ENCODE measurements around the gene MRTFA. TPM values are rescaled to one million over a fixed set of nuclear protein-coding genes. Genes with fewer than 3 reads are reported as not detected.
"Not testable (repeated sequence)": the region's sequence is repeated elsewhere in the genome, so short reads cannot be mapped to it uniquely, and the experiment has no call there.

Gene MRTFA
- total RNA-seq, 1 donor from 2014 or later, result 32.6 TPM

DNA sequence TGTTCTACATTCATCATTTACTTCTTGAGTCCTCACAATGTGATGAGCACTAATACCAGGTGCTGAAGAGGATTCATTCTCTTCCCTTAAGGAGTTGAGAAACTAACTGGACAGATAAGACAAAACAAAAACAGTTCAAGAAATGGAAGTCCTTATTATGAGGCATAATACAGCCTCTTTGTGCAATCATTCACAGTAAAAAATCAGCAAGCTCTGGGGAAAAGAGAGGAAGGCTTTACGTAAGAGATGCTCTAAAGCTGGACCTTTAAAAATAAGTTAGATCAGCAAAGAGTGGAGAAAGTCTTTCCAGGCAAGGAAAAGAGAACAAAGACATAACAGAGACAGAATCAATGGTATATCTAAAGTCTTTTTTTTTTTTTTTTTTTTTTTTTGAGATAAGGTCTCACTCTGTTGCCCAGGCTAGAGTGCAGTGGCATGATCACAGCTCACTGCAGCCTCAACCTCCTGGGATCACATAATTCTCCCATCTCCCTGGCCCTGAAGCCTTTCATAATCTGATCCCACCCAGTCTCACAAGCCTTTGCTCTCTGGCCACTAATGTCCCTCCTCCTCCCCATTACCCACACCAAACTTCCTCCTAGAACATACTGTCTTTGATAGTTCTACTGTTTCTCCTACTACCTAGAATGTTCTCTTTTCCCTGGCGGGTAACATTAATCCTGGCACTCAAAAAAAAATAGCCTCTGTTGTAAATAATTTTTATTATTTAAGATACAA is 40.9 kb downstream of the MRTFA start:
- no peak for DNase-seq

DNA sequence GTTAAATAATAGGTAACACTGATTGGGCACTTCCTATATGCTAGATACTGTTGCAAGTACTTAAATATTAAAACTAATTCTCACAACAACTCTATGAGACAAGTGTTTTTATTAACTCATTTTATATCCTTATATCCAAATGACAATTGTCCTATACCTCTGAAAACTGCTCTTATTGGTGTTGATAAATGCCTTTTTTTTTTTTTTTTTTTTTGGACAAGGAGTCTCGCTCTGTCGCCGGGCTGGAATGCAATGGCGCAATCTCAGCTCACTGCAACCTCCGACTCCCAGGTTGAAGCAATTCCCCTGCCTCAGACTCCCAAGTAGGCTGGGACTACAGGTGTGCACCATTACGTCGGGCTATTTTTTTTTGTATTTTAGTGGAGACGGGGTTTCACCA is 41.6 kb downstream of the MRTFA start:
- no peak for DNase-seq

DNA sequence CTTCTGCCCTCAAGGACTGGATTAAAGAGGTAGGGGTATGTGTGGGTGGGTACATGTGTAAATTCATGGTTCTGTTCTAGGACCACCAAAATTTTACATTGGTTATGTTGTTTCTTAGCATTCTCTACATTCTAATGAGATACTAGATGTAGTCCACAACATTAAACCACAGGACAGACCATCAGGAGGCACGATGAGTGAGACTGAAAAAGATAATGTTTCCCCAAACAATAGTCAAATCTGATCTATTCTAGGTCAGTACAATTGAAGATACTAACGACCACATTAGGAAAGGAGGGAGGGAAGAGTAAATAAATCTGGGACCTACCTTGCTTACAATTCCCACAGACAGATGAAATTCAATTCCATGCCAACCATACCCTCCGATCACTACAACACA is 42.2 kb downstream of the MRTFA start:
- no peak for DNase-seq

DNA sequence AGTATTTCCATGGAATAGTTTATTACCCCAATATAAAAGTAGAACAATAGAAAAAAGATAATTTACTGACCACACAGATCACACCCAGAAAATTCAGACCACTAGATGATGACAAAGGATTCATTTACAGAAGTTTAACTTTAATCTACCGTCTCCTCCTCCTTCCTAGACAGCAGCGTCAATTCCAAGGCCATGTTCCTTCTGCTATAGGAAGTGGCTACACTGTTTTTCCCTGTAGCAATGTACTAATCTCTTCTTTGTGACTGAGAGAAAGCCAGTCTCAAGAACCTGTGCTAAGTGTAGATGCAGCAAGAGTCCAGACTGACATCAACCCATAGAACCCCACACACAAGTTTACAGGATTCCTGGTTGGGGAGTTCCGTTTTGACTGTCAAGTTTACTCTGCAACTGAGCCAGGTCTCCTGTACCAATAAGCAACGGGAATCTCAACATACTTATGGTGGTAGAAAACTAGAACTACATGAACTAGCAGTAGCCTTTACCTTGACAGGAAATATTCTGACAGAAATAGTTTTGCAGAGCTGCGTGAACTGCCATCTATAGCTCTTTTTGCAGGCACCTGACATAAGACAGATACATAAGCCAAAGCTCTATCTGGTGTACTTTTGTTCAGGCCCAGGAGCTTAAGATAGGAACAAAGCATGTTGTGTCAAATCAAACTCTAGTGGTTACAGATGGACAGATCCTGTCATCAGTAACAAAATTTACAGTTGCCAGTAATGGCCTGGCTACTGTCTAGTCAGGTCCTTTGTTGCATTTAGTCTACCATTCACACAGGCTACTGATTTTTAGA is 42.9 kb downstream of the MRTFA start:
- no peak for DNase-seq

DNA sequence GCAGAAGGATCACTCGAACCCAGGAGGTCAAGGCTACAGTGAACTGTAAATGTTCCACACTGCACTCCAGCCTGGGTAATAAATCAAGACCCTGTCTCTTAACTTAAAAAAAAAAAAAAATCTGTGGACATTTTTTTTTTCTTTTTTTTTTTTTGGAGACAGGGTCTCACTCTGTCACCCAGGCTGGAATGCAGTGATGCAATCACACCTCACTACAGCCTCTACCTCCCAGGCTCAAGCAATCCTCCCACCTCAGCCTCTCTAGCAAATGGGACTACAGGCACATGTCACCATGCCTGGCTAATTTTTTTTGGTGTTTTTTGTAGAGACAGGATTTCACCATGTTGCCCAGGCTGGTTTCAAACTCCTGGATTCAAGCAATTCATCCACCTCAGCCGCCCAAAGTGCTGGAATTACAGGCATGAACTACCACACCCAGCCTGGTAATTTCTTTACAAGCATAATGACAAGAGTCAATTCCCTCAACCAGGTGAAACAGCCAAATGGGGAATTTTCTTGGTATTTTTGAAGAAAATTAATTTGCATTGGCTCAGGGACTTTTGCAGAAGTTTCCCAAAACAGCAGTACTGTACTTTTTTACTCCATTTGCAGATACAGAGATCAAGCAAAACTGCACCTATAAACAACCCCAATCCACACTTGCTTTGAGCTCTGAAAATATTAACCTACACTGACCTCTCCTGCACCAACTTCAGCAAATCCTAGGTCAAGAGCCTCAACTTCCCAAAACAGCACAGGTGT is 44.0 kb downstream of the MRTFA start:
- DNase-seq, result no peak

DNA sequence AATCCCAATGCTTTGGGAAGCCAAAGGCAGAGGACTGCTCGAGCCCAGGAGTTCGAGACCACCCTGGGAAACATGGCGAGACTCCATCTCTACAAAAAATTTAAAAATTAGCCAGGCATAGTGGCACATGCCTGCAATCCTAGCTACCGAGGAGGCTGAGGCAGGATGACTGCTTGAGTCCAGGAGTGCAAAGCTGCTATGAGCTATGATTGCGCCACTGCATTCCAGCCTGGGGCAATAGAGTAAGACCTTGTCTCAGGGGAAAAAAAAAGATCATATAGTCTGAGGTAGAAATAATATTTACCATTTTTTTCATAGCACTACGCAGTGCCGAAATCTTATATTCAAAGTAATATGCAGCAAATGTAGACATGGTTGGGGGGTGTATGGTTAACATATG is 47.8 kb downstream of the MRTFA start:
- no peak for DNase-seq

DNA sequence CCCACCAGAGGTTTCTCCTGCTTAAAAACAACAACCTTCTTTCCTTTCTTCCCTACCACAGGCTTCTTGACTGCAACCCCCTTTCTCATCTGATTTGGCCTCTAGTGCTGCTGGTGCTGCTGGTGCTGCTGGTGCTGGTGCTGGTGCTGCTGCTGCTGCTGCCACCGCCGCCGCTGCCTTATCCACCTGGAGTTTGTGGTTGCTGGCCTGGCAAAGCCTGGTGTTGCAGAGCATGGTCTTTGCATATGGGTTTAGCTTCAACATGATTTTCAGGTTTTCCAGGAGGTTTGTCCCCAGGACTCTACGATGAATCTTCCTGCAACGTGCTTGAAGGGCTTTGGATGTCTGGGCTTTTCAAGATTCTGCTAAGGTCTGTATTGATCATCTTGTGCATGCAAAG is 49.7 kb downstream of the MRTFA start:
- DNase-seq, result no peak

DNA sequence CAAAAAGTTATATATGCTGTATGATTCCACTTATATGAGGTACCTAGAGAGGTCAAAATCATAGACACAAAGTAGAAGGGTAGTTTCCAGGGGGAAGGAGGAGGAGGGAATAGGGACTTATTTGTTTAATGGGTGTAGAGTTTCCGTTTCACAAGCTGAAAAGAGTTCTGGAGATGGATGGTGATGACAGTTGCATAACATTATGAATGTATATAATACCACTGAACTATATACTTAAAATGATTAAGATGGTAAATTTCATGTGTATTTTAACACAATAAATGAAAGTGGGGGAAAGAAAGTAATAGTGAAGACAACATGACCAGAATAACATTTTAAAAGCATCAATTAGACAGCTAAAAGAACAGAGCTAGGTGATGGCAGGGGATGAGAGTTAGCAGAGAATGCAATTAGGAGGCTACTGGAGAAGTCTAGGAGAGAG is 51.2 kb downstream of the MRTFA start:
- no peak for DNase-seq

DNA sequence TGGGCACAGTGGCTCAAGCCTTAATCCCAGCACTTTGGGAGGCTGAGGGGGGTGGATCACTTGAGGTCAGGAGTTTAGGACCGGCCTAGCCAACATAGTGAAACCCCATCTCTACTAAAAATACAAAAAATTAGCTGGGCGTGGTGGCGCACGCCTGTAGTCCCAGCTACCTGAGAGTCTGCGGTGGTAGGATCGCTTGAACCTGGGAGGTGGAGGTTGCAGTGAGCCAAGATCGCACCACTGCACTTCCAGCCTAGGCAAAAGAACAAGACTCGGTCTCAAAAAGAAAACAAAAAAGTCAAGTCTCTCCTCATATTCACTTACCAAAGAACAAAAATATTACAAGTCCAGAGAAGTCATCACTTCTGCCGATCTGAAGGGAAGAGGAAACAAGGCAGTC is 51.8 kb downstream of the MRTFA start:
- not testable (repeated sequence) for DNase-seq

DNA sequence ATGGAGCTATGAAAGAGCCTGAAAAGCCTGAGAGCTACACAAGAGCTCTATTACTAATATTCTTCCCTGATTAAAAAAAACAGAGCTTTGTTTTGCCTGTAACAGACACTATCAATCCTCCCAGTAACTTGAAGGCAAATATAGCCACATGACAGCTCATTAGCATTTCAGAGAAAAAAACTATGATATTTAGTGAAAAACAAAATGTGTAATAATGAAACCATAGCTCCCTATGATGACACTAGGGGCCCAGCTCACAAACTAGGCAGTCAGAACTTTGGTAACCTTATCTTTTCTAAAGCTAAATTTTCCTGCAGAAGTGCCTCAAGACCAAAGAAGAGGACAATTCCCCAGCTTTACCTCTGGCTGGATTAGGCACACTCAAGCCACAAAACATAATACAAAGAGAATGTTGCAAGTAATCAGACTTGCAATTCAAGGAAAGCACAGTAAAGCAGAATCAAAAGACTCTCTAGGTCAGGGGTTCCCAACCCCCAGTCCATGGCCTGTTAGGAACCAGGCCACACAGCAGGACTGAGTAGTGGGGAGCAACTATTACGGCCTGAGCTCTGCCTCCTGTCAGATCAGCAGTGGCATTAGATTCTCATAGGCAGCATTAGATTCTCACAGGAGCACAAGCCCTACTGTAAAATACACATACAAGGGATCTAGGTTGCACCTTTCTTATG is 53.3 kb downstream of the MRTFA start:
- no peak for DNase-seq

DNA sequence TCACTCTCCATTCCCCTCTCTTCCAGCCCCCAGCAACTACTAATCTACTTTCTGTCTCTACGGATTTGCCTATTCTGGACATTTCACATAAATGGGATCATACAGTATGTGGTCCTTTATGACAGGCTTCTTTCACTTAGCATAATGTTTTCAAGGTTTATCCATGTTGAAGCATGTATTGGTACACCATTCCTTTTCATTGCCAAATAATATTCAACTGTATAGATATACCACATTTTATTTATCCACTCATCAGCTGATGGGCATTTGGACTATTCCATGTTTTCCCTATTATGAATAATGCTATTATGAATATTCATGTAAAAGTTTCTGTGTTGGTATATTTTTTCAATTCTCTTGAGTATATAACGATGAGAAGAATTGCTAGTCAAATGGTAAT is 54.5 kb downstream of the MRTFA start:
- DNase-seq, result no peak

DNA sequence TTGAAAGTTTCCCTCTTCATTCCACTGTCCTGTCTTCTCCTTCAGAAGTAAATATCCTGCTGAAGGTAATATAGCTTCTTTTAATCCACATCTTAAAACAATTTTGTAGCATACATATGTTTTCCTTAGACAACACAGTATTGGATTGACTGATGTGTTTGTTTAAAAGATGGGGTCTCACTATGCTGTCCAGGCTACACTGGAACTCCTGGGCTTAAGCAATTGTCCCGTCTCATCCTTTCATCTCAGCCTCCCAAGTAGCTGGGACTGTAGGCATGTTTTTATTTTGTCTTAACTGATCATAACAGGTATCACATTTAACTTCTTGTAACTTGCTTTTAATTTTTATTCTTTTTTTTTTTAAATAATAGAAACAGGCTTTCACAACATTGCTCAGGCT is 55.9 kb downstream of the MRTFA start:
- no peak for DNase-seq

DNA sequence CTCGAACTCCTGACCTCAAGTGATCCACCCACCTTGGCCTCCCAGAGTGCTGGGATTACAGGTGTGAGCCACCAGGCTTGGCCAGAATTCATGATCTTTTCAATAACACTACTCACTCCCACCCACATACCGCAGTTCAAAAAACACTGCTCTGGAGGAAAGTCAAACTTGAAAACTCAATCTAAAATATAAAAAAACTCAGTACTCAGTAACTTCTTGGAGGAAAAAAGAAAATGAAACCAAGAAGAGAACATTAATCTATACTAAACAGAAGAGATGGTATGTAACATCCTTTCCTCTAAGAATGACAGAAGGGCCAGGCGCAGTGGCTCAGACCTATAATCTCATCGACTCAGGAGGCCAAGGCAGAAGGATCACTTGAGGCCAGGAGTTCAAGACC is 58.3 kb downstream of the MRTFA start:
- no peak for DNase-seq

DNA sequence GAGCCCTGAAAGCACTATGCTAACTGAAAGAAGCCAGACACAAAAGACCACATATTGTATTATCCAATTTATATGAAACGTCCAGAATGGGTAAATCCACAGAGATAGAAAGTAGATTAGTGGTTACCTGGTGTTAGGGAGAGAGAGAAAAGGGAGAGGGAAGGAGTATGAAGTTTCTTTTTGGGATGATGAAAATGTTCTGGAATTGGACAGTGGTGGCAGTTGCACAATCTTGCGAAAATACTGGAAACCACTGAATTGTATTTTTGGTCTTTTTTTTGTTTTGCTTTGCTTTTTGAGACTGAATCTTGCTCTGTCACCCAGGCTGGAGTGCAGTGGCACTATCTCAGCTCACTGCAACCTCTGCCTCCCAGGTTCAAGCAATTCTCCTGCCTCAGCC is 63.5 kb downstream of the MRTFA start:
- no peak for DNase-seq

DNA sequence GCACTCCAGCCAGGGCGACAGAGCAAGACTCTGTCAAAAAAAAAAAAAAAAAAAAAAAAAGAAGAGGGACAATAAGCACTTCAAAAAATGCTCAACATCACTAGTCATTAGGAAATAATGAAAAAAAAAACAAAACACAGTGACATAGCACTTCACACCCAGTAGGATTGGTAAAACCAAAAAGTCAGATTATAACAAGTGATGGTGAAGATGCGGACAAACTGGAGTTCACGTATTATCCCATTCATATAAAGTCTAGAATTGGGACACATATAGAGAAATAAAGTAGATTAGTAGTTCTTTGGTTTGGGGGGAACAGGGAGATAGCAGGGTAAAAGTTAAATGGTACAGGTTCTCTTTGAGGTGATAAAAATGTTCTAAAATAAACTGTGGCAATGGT is 64.6 kb downstream of the MRTFA start:
- no peak for DNase-seq

DNA sequence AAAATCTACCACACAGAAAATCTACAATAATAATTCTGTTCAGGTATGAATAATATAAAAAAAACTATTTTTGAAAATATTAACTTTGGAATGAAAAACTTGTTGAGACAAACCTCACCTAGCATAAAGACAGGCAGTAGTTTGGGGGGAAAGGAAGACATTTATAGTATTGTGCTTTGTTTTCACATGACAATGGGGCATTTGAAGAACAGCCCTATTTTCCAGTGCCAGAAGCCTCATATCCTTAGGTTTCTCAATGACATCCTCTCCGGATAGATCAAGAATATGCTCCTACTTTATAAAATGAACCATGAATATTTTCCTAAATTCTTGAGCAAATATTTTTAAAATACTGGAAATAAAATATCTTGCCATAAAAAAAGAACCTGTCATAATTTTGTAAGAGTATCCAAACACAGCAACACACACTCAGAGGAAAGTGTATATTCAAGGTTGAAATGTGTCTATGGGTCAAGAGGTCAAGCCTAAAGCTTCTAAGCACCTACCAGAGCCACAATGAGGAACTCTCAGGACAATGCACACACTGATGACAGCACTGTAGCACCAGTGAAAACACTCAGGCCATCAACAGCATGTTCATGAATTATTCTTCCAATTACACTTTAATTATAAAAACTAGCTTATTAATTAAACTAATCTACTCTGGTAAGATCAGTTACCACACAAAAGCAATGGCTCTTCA is 68.7 kb downstream of the MRTFA start:
- no peak for DNase-seq

DNA sequence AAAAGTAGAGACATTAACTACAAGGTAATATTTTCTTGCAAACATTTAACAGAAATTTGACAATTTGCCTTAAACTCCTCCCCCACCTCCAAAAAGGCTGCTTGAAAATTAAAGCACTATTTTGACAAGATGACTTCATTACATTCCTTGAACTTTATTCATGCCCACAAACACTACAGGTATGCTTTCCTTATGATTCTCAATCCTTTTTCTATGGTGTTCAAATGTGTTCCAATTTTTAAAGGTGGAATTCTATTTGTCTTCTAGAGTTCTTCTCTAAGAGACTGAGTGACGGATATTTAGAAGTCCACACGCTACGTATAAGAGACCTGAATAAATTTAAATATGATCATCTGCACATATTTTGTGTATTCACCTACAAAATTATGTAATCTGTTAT is 69.4 kb downstream of the MRTFA start:
- no peak for DNase-seq

DNA sequence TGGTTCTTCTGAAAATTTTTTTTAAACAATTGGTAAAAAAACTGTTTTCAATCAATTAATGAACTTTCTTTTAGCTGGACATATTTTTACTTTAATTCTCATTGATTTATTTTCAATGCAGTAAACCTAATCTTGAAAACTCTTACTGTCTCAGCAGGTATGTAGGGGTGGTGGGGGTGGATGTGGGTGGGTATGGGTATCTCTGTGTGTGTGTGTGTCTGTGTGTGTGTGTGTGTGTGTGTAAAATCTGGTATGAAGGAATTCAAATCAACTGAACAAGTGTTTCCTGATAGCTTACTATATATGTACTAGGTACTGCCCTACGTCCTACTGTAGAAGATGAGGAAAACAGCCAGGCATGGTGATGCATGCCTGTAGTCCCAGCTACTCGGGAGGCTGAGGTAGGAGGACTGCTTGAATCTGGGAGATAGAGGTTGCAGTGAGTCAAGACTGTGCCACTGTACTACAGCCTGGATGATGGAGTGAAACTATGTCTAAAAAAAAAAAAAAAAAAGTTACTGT is 75.5 kb downstream of the MRTFA start:
- no peak for DNase-seq

DNA sequence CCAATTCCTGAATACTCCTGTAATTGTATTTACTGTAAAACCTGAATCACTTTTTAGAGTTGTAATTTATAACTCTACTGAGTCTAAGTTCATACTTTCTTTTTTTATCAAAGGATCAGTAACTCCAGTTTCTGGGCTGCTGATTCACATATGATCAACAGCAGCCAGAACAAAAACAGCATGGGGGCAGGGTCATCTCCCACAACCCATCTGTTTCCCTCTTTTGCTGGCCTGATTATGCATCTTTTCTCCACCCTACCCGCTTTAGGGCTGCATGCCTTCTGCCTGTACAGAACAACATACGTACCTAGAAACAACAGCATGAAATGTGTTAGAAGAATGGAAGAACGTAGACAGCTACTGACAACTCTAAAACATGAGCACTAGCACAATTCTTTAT is 76.0 kb downstream of the MRTFA start:
- no peak for DNase-seq

DNA sequence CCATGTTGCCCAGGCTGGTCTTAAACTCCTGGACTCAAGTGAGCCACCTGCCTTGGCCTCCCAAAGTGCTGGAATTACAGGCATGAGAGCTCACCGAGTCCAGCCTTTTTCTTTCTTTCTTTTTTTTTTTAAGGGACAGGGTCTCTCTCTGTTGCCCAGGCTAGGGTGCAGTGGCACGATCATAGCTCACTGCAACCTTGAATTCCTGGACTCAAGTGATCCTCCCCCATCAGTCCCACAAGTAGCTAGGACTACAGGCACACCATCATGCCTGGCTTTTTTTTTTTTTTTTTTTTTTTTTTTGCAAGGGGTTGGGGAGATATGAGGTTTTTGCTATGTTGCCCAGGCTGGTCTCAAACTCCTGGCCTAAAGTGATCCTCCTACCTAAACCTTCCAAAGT is 78.5 kb downstream of the MRTFA start:
- DNase-seq, result no peak

DNA sequence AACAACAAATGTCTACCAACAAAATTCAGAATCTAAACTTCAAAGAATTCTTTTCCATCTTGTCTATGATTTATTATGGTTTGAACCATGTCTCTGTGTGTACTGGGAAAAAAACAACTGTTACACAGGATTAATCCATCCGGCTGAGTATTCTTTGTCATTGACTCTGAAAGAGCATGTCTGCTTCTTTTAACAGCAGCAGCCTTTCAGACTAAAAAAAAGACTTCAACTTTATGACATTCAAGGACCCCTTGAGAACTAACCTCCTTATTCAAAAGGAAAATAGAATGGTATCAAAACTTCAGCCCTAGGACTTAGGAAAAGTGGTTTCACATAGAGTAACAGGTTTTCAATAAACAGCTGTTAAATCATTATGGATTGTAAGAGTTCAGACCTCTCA is 79.9 kb downstream of the MRTFA start:
- DNase-seq, result no peak

DNA sequence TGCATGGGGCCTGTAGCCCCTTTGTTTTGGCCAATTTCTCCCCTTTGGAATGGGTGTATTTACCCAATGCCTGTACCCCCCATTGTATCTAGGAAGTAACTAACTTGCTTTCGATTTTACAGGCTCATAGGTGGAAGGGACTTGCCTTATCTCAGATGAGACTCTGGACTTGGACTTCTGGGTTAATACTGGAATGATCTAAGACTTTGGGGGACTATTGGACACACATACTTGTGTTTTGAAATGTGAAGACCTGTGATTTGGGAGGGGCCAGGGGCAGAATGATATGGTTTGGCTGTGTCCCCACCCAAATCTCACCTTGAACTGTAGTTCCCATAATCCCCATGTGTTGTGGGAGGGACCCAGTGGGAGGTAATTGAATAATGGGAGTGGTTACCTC is 82.5 kb downstream of the MRTFA start:
- not testable (repeated sequence) for DNase-seq

Measured in skin of body (tissue), 2 donors.